ENCODE measurements around the gene TNXB.

The TNXB gene

GRCh38 chr6:32140420-32141046 is 31.4 kb upstream of the TNXB start:
- DNase-seq, result no peak

GRCh38 chr6:32139590-32139989 is 30.5 kb upstream of the TNXB start:
- DNase-seq, result no peak

GRCh38 chr6:32137454-32137853 is 28.3 kb upstream of the TNXB start:
- no peak for DNase-seq

- DNase-seq, result no peak
Measured at GRCh38 chr6:32133786-32134185, 24.6 kb upstream of the TNXB start.

- DNase-seq, result no peak
Measured at GRCh38 chr6:32132110-32132509, 23.0 kb upstream of the TNXB start.

GRCh38 chr6:32131439-32131948 is 22.4 kb upstream of the TNXB start:
- no peak for DNase-seq

- DNase-seq, result no peak
Measured at GRCh38 chr6:32129297-32130088, 20.4 kb upstream of the TNXB start.

- DNase-seq, result no peak
Measured at GRCh38 chr6:32128751-32129296, 19.7 kb upstream of the TNXB start.

GRCh38 chr6:32127717-32128592 is 18.8 kb upstream of the TNXB start, which contains the start of gene ATF6B:
ATF6B (minus strand) TSS chr6:32128246; CDS start chr6:32128207, 39 bp downstream.
- peak; percentile 93 for DNase-seq

GRCh38 chr6:32127409-32127716 is 18.2 kb upstream of the TNXB start:
- DNase-seq, result no peak

GRCh38 chr6:32126880-32127279 is 17.7 kb upstream of the TNXB start:
- DNase-seq, result no peak

- no peak for DNase-seq
Measured at GRCh38 chr6:32123681-32124080, 14.5 kb upstream of the TNXB start.

GRCh38 chr6:32120573-32121059 is 11.5 kb upstream of the TNXB start:
- DNase-seq, result no peak

- DNase-seq, result no peak
Measured at GRCh38 chr6:32118782-32119628, 9.9 kb upstream of the TNXB start.

GRCh38 chr6:32117461-32117860 is 8.3 kb upstream of the TNXB start:
- DNase-seq, result no peak

- DNase-seq, result no peak
Measured at GRCh38 chr6:32116674-32117073, 7.5 kb upstream of the TNXB start.

- DNase-seq, result no peak
Measured at GRCh38 chr6:32115623-32116022, 6.5 kb upstream of the TNXB start.

GRCh38 chr6:32114796-32115195 is 5.7 kb upstream of the TNXB start:
- no peak for DNase-seq

GRCh38 chr6:32113386-32114352 is 4.5 kb upstream of the TNXB start:
- no peak for DNase-seq

GRCh38 chr6:32112431-32112980 is 3.4 kb upstream of the TNXB start:
- no peak for DNase-seq
